Neural crest cell (in vitro differentiated cells): ENCODE measurements around the gene BTNL8. TPM values are rescaled to one million over a fixed set of nuclear protein-coding genes. Genes with fewer than 3 reads are reported as not detected.

Experiments used
- DNase-seq: peaks from one replicate; pipeline ENCODE4 v3.0.0; 2021; ENCODE audit warnings: low read depth, mixed read lengths, low spot score
- H3K27ac Mint-ChIP-seq: one replicate; pipeline ENCODE4 v1.8.0; 2021; ENCODE audit warnings: mild to moderate bottlenecking, mixed read lengths; ENCODE audit not compliant: unreplicated experiment
- H3K27me3 Mint-ChIP-seq: 2 replicates; pipeline ENCODE4 v1.8.0; 2021; ENCODE audit warnings: low read depth, mild to moderate bottlenecking, mixed read lengths
- H3K36me3 Mint-ChIP-seq: 2 replicates; pipeline ENCODE4 v1.8.0; 2021; ENCODE audit warnings: low read depth, mild to moderate bottlenecking, mixed read lengths
- H3K4me1 Mint-ChIP-seq: 2 replicates; pipeline ENCODE4 v1.8.0; 2021; ENCODE audit warnings: mixed read lengths
- H3K4me3 Mint-ChIP-seq: one replicate; pipeline ENCODE4 v1.8.0; 2021; ENCODE audit warnings: mild to moderate bottlenecking, mixed read lengths
- H3K9me3 Mint-ChIP-seq: 2 replicates; pipeline ENCODE4 v1.8.0; 2021; ENCODE audit warnings: mixed read lengths
- total RNA-seq: library from RNA; stranded (reverse); gene quantifications from 2 replicates; pipeline ENCODE4 v1.2.1, GENCODE V29; 2021
- TF ChIP-seq, protein P1 (sequence below): fragments of 200-600 bp; sonication (generic); conservative IDR thresholded peaks from 2 replicates; pipeline ENCODE4 v1.5.0; 2021; ENCODE audit warnings: antibody characterized with exemption, mild to moderate bottlenecking

BTNL8 gene
- total RNA-seq, 1 donor from 2014 or later, result not detected

DNA sequence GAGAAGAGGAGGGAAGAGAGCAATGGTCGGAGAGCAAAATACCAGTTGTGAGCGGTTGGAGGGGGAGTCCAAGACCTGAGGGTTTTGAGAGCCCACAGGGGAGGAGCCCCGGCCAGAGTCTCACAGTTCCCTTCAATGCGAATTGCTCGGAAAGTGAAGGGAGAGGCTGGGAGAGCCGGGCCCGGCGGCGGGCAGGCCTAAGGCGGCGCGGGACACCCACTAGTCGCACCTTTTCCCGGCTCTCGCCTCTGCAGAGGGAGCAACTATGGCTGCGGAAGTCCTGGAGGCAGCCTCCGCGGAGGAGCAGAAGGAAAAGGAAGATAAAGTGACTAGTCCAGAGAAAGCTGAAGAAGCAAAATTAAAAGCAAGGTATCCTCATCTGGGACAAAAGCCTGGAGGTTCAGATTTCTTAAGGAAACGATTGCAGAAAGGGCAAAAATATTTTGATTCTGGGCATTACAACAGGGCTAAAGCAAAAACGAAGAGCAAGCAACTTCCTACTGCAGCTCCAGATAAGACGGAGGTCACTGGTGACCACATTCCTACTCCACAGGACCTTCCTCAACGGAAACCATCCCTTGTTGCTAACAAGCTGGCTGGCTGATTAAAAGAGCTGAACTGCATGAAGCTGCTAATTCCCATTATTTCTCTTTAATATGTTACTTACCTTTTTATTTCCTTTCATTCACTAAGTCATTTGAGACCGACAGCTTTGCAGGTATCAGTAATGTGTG is 83.2 kb downstream of the BTNL8 start:
- Mint-ChIP-seq H3K9me3 (no peaks in the 10 kb centered on the region), H3K27ac (no peak overlapping the region), H3K27me3 (peaks cover 3% of the 10 kb centered on the region), H3K4me3 (no peak overlapping the region), H3K36me3 (no peaks in the 10 kb centered on the region), H3K4me1 (no peaks in the 10 kb centered on the region)
- TF ChIP-seq, protein P1, sequence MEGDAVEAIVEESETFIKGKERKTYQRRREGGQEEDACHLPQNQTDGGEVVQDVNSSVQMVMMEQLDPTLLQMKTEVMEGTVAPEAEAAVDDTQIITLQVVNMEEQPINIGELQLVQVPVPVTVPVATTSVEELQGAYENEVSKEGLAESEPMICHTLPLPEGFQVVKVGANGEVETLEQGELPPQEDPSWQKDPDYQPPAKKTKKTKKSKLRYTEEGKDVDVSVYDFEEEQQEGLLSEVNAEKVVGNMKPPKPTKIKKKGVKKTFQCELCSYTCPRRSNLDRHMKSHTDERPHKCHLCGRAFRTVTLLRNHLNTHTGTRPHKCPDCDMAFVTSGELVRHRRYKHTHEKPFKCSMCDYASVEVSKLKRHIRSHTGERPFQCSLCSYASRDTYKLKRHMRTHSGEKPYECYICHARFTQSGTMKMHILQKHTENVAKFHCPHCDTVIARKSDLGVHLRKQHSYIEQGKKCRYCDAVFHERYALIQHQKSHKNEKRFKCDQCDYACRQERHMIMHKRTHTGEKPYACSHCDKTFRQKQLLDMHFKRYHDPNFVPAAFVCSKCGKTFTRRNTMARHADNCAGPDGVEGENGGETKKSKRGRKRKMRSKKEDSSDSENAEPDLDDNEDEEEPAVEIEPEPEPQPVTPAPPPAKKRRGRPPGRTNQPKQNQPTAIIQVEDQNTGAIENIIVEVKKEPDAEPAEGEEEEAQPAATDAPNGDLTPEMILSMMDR, result no peak
- no peak for DNase-seq

DNA sequence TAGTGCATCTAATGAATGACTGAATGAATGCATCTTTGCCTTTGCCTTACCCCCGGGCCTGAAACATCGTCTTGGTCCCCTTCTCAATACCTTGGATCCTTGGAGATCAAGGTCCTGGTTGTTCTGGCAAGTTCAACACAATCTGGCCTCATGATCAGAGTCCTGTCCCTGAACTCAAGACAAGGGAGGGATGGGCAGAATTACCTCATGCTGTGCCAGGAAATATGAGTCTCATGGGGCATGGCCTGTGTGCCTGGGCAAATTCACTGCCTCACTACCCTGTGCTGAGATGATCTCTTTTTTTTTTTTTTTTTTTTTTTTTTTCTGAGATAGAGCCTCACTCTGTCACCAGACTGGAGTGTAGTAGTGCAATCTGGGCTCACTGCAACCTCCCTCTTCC is 89.1 kb downstream of the BTNL8 start:
- Mint-ChIP-seq H3K9me3 (no peaks in the 10 kb centered on the region), H3K27me3 (peaks cover 10% of the 10 kb centered on the region), H3K27ac (no peak overlapping the region), H3K36me3 (no peaks in the 10 kb centered on the region), H3K4me1 (no peaks in the 10 kb centered on the region), H3K4me3 (no peak overlapping the region)
- no peak for DNase-seq
- TF ChIP-seq, protein P1, result no peak

DNA sequence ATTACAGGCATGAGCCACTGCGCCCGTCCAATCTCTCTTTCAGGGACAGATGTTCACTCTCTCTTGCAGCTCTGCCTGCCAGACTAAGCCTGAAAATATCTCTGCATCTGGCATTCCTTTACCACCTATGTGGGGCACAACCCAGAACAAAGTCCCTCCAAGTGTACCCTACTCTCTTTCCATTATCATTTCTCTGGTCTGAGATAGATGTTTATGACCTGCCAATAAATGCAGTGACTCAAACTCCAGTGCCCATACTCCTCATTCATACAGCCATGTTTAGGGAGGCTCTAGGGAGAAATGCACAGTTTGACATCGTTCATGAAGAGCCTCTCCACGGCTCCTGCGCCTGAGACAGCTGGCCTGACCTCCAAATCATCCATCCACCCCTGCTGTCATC is 89.6 kb downstream of the BTNL8 start, which contains the start of gene BTNL3:
Gene BTNL3, plus strand, starts transcription at position 255 of the 400 bp plus-strand sequence. CDS start 183 bp downstream, outside the sequence.
- TF ChIP-seq, protein P1, result no peak
- no peaks in the 10 kb centered on the region for H3K9me3 Mint-ChIP-seq

DNA sequence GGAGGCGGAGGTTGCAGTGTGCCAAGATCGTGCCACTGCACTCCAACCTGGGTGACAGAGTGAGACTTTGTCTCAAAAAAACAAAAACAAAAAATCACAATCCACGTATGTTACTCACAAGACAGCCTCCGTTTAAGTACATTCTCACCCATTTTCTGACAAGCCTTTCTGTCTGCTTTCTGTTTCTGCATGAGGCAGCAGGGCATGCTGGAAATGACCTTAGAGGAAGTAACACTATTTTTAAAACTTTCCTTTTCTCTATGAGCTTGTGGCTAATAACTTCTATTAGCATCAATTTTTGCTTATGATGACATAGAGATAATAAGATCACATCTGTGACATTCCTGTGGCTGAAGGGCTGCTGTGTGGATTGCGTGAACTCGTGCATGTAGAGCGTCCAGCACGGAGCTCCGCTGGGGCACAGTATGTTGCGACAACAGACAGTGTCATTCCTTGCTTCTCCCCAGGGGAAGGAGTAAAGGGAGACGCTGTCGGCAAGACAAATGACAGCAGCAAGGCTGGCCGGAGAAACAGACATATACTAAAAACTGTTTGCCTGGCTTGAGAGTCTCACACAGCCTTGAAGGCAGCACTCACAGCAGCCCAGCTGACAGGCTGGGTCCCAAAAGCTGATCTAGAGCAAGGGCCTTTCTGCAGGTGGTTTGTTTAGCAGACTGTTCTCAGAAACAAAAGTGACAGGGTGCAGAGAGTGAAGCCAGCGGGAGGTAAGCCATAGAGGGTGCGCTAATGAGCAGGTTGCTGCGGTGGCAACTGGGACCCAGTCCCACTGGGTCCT is 91.3 kb downstream of the BTNL8 start:
- DNase-seq, result no peak
- Mint-ChIP-seq H3K27ac (no peak overlapping the region), H3K27me3 (peaks cover 9% of the 10 kb centered on the region), H3K36me3 (no peaks in the 10 kb centered on the region), H3K9me3 (no peaks in the 10 kb centered on the region), H3K4me3 (no peak overlapping the region), H3K4me1 (no peaks in the 10 kb centered on the region)
- TF ChIP-seq, protein P1, result no peak

More for the DNA sequence above, 89.6 kb downstream of the BTNL8 start, which contains the start of gene BTNL3:
- no peak within 1 kb of the TSS for H3K27ac Mint-ChIP-seq
- no peaks in the 10 kb centered on the region for H3K4me1 Mint-ChIP-seq
- H3K4me3 Mint-ChIP-seq, result no peak within 1 kb of the TSS
- DNase-seq, result no peak
- H3K36me3 Mint-ChIP-seq, result no peaks in the 10 kb centered on the region
- H3K27me3 Mint-ChIP-seq, result peaks cover 10% of the 10 kb centered on the region

DNA sequence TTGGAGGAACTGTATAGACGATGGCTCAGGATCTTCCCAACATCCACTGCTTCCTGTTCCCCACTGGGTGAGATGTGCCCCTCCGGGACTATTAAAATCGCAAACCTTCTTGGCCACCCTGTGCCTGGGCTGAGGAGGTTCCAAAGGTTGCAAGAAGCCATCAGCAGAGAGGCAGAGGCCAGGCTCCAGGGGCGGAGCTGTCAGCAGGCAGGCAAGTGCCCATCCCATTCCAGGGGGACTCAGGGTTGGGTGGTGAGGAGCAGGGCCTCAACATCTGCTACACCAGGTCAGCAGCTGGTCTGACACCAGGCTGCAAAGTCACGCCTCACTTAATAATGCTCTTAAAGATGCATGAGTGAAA is 91.9 kb downstream of the BTNL8 start:
- no peaks in the 10 kb centered on the region for H3K4me1 Mint-ChIP-seq
- no peak overlapping the region for H3K4me3 Mint-ChIP-seq
- DNase-seq, result no peak
- TF ChIP-seq, protein P1, result no peak
- H3K27me3 Mint-ChIP-seq, result peaks cover 8% of the 10 kb centered on the region
- H3K36me3 Mint-ChIP-seq, result no peaks in the 10 kb centered on the region
- no peak overlapping the region for H3K27ac Mint-ChIP-seq
- no peaks in the 10 kb centered on the region for H3K9me3 Mint-ChIP-seq

Other genes with a start within 250 kb of the BTNL8 start
- 13.1 and 15.7 TPM in 2 replicates for gene FLT4, start 249.6 kb upstream of the BTNL8 start, total RNA-seq
- gene OR2Y1, start 159.1 kb upstream of the BTNL8 start, total RNA-seq, result not detected in 2 replicates
- 57.0 and 57.1 TPM in 2 replicates for gene MGAT1, start 96.4 kb upstream of the BTNL8 start, total RNA-seq
- gene ZFP62, start 37.9 kb upstream of the BTNL8 start, total RNA-seq, result 41.6 and 44.4 TPM in 2 replicates
- not detected in 2 replicates for gene BTNL3, start 89.7 kb downstream of the BTNL8 start, total RNA-seq
- not detected in 2 replicates for gene BTNL9, start 141.1 kb downstream of the BTNL8 start, total RNA-seq
- gene OR2V1, start 232.0 kb downstream of the BTNL8 start, total RNA-seq, result not detected in 2 replicates
- gene OR2V2, start 248.4 kb downstream of the BTNL8 start, total RNA-seq, result not detected in 2 replicates